GM19468 (cell line): ENCODE results near the gene ADCY5.

Experiments
- ATAC-seq: cut with Tn5 transposase; IDR thresholded peaks from one replicate; pipeline ENCODE4 v1.9.1; 2021; ENCODE audit warnings: mild to moderate bottlenecking, moderate library complexity, moderate number of reproducible peaks; ENCODE audit not compliant: unreplicated experiment; ENCODE audit errors: extremely low read depth

Gene ADCY5

DNA sequence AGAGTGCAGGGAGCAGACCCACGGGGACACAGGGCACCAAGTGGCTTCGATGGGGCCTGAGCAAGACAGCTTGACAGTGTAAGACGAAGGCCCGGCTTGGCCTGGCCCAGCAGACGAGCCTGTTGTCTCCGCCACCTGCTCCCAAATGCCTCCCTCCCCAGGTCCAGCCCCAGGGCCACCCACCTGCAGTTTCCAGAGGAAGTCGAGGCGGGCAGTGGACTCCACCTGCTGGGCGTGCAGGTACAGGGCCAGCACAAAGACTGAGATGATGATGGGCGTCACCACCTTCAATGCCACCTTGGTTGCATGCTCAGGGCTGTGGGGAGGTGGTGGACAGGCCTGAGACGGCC, 153.0 kb downstream of the ADCY5 start:
- ATAC-seq = no peak

DNA sequence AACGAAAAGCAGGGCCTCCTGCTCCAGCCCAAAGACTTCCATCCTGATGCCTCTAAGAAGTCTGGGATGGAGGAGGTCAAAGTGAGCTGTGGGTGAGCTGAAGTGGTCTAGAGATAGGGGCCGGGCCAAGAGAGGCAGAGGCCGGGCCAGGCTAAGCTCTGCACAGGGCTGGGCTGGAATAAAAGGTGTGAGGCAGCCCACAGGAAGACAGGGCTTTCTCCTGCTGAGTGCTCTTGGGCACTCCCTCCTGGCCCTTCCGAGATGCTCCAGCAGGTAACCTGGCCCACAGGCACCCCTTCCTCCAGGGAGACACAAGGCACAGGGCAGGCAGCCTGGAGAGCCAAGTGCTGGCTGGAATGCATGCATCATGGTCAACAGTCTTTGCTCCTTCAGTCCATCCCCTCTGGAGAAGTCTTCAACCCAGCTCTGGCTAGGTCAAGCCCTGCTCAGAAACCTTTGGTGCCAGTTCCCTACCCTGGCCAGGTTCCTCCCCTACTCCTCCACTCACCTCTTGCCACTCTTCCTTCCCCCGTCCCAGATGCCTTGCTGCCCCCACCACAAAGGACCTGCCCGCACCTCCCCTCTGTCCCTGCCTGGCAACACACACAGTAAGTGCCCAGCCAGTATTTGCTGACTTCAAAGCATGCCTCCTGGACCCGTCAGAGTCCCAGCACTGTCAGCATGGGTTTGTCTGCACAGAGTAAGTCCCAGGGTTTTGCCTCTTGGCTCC, 153.6 kb downstream of the ADCY5 start:
- ATAC-seq = no peak

DNA sequence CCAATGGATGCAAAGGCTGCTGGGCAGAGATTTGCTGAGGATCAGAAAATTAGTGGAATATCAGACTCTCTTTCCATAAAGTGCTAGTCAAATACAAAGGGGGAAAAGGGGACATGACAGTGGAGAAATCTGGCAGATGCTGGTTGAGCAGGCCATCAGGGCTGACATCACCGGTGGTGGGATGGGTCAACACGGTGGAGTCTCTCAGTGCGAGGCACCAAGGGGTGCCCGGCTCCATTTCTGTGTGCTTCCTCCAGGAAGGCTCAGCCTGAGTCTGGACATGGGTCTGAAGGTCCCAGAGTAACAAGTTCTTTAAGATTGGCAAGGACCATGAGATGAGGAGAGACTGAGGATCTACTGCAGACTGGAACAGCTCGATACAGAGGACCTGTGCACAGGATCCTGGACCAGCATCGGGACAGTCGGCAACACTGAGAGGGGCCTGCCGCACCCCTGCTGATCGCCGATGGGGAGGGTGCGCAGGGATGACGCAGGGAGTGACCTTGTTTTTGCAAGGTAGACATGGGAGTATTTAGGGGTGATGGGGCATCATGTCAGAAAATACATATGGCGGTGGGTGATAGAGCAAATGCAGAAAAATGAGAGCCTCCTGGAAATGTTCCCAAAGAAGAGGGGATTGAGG, 154.5 kb downstream of the ADCY5 start:
- ATAC-seq = no peak

DNA sequence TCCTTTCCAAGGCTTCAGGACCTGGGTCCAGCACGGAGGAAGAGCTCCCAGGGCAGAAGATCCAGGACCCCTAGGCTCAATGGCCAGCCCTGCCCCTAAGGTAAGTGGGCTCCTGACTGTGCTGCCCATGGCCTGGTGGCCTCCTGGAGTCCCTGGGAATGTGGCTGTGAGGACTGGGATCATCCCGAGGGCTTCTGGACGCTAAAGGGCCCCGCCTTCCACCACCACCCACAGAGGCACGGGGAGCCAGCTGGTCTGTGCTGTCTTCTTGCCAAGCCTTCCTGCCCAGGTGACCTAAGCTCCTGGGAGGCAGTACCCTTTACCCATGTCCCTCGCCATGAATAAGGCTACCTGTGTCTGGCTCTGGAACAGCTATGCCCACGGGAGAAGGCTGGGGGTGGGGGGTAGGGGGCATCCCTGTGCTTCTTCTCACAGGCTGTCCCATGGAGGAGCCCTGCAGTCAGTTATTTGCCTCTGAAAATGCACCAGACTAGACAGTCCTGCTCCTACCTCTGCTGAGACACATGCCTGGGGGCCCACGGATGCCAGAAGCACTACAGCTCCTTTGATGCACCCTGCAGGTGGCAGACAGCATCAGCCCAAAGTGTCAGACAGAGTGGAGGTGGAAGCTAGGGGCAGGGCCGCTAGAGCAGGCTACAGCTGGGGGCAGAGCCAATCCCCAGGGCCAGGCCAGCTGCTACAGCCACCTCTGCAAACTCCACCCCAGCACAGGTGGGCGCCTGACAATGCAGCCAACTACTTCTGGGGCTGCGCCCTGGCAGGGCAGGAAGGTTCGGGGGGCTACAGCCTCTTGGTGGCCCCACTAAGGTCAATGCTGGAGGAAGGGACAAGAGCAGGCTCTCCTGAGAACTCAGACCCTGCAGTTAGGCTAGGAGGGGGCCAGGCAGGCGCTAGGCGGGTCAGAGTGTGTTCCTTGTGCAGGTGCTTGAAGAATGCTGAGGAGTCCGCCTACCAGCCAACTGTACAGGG, 156.3 kb downstream of the ADCY5 start:
- no peak for ATAC-seq

DNA sequence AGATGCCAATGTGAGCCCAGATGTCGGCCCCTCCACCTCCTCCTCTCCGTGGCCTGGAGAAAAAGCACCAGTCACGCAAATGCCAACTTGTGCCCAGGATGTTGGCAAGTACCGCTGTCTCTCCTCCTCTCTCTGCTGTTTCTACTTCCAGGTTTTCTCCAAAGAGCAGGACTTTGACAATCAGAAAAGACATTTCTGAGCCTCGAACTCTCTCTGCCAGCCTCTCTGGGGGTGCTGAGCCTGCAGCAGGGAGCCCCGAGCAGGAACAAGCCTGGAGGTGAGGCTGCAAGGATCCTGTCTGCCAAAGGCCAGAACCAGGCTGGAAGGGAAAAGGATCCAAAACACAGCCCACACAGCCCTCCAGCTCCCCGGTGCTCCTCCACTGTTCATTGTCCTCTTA, 157.5 kb downstream of the ADCY5 start:
- ATAC-seq = no peak

DNA sequence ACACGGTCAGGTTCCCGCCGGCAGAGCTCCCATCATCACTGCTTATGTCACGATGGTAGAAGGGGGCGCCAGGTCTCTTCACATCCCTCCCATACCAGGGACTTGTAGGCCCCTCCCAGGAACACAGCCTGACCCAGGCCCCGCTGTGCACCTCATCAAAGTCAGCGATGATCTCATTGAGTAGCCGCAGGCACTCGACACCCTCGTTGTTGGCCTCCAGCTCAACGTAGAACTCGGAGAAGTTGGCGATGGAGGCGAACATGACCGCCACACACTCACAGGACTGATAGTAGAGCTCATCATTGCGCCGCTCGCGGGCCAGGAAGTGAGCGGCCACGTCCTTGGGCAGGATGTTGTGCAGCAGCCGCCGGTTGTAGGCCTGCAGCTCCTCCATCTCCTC, 157.9 kb downstream of the ADCY5 start:
- no peak for ATAC-seq

DNA sequence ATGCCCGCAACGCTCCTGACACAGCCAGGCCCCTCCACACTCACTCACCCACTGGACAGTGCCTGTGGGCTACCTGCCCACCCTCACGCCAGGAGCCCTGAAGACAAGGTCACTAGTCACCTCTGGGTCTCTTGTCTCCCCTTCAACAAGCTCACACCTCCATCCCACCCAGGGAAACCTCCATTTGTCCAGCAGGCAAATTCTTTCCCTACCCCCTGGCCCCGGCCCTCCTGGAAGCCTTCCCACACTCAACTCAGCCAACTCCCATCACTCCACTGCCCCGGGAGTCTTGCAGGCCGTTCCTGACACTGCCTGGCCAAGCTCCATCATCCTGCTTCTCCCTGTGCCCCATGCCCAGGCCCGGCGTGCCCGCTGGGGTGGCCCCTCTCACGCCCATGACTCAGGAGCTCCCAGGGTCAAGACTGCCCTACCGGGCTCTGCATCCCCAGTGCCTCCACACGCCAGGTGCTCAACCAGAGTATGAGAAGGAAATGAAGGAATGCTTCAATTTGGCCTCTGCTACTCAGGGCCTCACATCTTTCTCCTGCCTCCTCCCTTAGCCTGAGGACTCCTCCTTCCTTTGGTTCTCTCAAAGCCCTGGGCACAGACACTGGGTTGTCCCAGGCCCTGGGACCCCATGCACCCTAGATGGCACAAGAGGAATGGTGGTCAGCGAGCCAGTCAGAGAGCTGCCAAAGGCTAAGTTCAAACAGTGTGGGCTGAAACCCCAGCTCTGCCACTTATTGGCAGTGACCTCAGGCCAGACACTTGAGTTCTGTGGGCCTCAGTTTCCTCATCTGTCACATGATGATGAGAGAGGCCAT, 158.6 kb downstream of the ADCY5 start:
- ATAC-seq = no peak

DNA sequence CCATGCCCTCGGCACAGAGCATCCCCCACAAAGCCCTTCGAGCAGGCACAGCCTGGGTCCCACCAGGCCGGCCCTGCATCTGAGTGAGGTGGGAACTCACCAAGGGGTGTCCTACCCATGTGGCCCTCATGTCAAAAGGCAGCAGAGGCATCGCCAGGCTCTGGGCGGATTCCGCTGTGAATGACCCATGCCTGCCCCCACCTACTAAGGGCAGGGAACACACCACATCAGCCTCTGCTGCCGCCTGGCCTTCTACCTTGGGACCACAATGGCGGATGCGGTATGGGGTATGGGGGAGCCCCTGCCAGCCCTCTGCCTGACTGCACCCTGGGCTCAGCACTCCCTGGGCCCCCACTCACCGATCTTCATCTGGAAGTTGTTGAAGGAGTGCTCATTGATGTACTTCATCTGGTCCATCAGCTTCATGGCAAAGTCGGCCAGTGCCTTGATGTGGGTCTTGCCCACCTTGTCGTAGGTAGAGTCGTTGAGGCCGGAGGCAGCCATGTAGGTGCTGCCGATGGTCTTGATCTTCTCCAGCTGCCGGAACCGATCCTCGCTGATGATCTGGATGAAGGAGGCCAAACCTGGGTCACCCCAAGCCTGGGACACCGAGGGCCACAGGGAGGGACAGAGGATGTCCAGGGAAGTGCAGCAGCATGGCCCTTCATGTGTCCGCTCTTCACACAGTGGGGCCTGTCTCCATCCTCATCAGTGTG, 159.3 kb downstream of the ADCY5 start:
- no peak for ATAC-seq

DNA sequence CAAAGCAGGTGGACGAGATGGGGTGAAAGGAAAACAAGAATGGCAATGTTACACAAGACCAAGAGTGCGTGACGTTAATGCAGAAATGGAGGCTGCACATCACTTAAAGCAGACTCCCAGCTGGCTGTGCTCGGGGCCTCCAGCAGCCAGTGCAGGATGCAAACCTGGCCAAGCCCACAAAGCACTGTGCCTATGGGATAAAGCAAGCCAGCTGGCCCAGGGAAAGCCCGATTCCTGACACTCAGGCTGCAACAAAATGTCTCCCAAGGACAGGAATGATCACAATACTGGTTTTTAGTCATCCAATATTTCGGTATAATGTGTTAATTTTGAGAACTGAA, 161.0 kb downstream of the ADCY5 start:
- ATAC-seq = no peak

DNA sequence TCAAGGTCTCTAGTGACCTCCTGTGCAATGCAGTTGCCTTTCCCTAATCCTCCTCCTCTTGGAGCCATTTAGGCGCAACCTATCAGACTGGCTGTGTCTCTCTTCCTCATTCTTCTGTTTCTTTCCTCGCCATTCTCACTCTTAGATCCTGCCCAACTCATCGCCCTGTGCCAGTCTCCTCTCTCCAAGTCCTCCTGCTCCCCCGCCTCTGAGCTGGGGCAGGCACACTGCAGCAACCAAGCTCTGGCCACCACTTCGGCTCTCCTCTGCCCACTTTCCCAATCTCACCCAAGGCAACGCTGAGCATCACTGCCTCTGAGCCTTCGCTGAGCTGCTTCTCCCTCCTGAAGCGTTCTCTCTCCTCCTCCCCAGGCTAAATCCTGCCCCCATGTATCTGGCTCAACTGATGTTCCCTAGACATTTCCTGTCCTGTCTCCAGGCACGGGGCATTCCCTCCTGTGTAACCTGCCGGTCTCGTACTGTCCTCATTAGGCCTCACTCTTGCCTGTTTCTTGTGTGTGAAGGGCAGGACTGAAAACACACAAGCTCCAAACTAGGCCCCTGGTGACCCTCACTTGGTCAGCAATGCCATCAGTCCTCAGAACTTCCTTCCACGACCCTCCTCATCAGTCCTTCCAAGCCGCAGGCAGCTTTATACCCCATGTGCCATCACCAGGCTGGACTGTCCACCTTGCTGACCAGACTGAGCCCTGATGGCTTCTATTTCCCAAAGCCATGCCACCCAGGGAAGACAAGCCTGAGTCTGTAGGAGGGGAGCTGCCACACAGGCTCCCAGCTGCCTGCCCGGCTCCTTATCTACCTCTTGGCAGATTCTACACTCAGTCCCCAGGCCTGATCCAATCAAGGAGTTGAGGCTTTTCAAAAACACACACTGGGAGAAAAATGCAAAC, 161.6 kb downstream of the ADCY5 start:
- ATAC-seq = no peak

DNA sequence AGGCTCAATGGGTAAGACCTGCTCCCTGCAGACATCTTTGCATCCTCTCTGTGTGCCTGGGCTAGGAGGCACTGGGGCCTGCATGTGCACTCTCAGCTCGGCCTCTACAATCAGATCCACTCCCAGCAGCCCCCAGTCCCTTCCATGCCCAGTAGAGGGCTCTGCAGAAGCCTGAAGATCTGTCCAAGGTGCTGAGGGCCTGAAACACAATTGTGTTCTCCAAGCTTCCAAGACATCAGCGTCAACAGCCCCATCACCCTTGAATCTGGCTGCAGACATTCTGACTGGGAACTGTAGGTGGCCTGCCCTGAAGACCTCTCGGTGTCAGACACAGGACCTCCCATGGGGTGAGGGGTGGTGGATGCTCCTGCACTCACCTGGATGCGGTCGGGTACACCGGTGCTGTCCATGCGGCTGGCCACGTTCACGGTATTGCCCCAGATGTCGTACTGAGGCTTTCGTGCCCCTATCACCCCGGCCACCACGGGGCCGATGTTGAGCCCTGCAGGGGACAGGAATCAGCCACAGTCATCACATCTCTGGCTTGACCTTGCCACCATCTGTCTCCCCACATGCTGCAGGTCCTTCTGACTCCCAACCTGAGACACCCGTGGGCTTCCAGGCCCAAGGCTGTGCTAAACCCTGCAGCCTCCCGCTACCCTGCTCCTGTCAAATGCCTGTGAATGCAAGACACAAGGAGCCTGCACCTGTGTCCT, 162.4 kb downstream of the ADCY5 start:
- peak; percentile 42 for ATAC-seq

DNA sequence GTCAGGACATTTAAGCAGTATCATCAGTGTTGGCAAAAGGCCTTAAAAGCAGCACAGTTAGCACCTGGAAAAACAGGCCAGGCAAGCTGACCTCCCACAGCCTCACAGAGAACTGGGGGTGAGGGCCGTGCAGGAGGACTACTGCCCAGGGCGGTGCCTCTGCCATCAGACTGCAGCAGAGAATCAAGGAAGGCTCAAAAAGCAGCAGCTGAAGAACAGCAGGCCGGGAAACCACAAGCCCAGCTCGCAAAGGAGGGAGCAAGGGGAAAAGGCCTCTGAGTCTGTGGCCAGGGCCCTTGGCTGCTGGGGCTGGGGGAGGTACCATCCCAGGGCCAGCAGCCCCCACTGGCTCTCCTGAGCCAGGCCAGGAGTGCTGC, 163.0 kb downstream of the ADCY5 start:
- ATAC-seq = no peak

DNA sequence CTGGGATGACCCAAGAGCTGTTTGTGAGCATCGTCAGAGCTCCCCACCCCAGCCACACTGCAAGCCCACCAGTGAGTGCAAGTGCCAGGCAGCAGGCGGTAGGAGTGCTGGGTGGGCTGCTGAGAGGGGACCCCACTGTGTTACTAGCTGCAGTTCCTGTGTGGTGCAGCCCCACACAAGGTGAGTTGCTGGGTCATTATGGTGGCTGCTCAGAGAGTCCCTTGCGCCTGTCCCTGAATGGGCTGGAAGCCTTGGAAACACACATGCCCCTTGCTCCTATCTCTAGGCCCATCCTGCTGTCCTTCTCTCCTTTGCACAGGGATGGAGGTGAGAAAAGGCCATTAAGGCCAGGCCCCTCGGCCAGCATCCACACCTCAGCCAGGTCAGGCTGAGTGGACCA, 163.4 kb downstream of the ADCY5 start:
- ATAC-seq = no peak

DNA sequence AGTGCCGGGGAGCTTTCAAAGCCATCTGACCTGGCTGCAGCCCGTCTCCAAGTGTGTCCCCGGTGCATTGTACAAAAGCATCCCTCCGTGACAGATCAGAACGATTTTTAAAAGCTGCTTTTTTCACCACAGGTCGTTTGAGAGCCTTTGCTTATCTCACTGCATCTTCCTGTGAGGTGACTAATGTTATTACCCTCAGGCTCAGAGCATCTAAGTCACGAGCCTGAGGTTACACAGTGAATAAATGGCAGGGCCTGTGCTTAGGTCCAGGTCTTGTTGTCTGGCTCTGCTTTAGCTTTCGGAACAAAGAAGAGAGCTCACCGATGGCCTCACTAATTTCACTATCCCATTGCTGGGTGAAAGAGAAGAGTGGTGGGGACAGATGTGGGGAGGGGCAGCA, 163.8 kb downstream of the ADCY5 start:
- no peak for ATAC-seq

DNA sequence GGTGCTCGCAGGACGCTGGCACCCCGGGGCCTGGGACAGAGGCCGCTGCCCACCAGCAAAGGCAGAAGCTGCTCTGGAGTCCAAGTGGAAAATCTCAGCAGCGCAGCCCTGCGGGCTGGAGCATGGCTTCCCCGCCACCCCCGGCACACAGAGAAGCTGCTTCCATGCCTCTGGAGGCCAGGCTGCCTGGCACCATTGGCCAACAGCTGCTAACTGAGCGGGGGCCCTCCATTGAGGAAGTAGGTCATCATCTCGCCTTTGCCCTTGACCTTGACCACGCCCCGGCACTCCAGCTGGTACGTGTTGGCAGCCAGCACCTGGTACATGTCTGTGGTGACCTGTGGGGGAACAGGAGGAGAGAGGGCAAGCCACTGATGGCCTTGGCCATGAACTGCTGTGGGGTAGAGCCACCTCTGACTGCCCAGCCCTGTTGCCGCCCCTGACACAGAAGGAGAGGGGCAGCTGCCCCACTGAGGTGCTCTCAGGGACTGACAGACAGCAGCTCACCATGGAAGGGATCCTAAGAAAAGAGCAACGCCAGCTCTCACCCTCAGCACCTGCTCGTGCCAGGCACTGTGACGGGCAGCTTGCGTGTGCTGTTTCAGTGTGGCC, 164.4 kb downstream of the ADCY5 start:
- ATAC-seq = no peak

DNA sequence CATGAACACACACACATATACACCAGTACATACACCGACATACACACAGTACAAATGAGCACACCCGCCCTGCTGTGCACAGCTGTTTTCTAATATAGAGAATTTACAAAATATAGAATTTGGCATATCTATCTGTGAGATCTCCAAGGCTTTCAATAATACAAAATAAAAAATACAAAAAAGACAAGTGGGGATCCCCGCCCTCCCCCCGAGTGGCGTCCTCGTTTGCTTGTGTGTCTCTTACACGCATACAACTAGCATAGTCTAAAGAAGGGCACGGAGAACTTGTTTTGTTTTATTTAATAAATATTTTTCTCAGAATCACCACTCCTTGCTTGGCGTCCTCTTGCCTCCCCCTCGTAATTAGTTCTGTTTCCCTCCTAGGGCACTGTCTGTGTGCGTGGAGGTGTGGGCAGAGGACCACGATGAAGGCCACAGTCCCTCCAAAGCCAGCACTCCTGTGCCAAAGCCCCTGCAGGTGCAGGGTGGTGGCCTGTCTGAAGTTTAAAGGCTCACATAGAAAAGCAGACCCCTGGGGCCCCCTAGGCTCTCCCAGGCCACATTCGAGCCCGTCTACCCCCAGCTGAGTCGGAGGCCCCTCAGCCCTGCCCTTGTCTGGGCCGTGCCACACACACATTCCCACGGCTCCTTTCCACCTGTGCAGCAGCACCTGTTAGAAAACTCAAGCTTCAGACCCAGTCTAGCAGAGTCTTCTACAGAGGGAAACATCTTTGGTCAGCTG, 165.1 kb downstream of the ADCY5 start:
- ATAC-seq = no peak

DNA sequence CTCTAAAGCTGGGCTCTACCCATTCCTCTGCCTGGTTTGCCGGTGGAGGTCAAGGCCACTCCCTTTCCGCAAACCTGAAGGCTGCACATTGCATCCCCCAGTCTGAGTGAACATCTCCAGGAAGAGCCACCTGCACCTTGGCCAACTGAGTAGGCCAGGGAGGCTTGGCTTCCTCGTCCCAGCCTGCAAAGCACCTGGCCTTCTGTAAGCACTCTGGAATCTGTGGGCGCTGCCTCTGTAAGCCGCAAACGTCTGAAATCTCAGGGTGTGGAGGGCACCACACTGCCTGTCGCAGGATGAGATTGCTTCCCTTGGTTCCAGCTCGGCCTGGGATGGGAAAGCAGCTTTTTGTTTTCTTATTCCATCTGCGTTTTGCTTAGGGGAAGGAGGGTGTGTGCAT, 165.8 kb downstream of the ADCY5 start:
- ATAC-seq = no peak
